MM.1S (cell line): ENCODE results near the gene FRMD6.

Source experiments
- EZH2phosphoT487 ChIP-seq: fragments of 300-600 bp; sonication (generic); IDR thresholded peaks from 2 replicates; pipeline ENCODE4 v1.6.1; 2018; ENCODE audit warnings: antibody characterized with exemption, low read length
- TF ChIP-seq, protein P1 (sequence below): fragments of 300-600 bp; sonication (generic); IDR thresholded peaks from 2 replicates; pipeline ENCODE4 v1.5.1; 2016; ENCODE audit warnings: antibody characterized with exemption, low read length, mixed read lengths

DNA sequence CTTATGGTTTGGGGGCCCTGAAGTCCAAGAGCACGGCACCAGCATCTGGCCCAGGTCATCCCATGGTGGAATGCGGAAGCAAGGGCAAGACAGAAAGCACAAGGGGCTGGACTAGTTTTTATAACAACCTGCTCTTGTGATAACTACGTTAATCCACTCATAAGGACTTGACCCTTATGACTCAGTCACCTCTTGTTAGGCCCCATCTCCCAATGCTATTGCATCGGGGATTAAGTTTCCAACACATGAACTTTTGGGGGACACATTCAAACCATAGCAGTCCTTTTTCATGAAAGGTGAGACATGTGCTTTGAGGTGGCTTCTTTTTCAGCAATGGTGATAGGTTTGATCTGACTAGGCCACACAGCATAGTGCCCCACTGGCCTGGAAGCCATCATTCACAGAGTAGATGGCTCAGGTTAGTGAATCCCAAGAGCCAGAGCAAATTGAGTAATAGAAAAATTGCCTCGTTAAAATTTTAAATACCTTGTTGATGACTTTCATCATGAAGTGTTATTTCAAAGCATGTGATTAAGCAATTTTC lies 12.1 kb downstream of the FRMD6 start:
- TF ChIP-seq, protein P1, sequence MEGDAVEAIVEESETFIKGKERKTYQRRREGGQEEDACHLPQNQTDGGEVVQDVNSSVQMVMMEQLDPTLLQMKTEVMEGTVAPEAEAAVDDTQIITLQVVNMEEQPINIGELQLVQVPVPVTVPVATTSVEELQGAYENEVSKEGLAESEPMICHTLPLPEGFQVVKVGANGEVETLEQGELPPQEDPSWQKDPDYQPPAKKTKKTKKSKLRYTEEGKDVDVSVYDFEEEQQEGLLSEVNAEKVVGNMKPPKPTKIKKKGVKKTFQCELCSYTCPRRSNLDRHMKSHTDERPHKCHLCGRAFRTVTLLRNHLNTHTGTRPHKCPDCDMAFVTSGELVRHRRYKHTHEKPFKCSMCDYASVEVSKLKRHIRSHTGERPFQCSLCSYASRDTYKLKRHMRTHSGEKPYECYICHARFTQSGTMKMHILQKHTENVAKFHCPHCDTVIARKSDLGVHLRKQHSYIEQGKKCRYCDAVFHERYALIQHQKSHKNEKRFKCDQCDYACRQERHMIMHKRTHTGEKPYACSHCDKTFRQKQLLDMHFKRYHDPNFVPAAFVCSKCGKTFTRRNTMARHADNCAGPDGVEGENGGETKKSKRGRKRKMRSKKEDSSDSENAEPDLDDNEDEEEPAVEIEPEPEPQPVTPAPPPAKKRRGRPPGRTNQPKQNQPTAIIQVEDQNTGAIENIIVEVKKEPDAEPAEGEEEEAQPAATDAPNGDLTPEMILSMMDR, result no peak
- TF ChIP-seq EZH2phosphoT487, result no peak
